GM21737 (cell line): ENCODE results near the gene ABCA8.

Experiments used
- ATAC-seq: cut with Tn5 transposase; IDR thresholded peaks from one replicate; pipeline ENCODE4 v1.9.1; 2021; ENCODE audit warnings: mild to moderate bottlenecking, moderate library complexity; ENCODE audit not compliant: unreplicated experiment

Gene ABCA8

DNA sequence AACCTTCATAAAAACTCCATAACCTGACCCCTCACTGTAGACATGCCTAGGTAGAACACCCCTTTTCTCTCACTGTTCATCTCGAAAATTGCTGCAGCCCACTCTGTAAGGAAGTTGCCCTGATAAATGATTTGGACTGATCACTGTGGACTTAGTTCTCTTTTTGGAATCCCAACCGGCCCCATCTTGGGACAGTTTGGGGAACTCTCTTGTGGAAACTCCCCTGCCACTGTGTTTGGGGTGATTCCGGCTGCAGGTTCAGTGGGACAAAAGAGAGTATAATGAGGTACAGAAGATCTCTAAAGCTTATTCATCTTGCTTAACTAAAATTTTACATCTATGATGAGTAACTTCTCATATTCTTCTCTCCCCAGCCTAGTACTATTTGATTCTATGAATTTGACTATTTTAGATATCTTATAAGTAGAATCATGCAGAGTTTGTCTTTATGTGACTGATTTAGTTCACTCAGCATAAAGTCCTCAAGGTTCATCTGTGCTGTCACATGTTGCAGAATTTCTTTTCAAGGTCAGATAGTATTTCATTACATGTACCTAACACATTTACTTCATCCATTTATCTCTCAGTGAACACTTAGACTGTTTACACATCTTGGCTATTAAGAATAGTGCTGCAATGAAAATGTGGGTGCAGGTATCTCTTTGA, 84.9 kb downstream of the ABCA8 start:
- no peak for ATAC-seq

DNA sequence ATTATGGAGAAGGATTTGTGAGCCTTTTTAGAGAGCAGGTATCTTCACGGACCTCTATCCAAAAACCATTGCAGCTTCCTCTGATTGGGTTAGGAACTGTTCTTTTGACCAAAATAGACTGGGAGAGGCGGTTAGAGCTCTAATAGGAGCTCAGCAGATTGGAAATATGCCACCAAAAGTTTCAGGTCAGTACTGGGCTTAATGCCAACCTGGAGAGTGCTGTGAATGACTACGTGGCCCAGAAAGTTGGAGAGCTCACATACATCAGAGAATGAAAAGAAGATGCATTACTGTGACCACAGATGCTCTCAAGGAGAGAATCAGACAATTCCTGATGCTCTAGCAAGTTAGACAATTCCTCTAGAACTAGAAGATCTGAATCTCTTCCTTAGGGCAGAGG, 86.5 kb downstream of the ABCA8 start:
- ATAC-seq: no peak

DNA sequence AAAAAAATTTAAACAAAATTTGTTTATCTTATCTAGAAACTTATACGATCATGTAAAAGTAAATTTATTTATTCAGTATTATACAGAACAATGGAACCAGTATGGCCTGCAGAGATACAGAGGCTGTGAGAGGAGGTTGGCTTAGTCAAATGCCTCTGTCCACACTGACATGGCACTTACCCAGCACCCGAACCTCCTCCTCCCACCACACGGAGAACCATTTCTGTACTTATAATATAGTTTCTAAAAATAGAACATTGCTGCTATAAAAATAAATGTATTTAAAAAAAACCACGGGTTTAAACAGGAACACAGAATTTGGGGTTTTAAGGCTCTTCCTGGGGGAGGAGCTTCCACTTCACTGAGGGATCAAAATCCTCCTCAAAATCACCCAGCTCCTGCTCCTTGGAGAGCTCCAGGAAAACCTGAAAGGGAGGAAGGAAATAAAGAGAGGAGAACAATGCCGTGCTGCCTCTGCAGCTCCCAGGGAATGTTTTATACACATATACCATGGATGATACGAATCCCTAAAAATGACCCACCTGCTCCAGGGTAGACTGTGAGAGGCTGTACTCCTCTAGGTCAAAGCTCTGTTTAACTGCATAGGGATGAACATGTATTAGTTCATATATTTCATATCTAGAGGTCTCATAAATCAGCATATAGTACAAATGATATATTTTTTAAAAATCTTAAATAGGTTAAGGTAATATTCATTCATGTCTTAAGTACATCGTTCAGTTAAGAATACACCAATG, 87.3 kb downstream of the ABCA8 start:
- no peak for ATAC-seq

DNA sequence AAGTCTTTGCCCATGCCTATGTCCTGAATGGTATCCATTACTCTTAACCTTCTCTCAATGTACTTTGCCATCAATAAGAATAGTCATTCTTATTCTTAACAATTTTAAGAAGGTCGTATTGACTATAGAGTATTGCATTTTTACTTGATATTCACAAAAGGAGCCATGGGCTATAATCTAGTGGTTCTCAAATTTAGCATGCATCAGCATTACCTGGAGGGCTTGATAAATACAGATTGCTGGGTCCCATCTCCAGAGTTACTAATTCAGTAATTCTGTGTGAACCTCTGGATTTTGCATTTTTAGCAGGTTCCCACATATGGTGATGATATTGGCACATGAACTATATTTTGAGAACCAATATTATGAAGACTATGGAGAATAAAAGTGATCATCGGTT, 89.6 kb downstream of the ABCA8 start:
- ATAC-seq: no peak

DNA sequence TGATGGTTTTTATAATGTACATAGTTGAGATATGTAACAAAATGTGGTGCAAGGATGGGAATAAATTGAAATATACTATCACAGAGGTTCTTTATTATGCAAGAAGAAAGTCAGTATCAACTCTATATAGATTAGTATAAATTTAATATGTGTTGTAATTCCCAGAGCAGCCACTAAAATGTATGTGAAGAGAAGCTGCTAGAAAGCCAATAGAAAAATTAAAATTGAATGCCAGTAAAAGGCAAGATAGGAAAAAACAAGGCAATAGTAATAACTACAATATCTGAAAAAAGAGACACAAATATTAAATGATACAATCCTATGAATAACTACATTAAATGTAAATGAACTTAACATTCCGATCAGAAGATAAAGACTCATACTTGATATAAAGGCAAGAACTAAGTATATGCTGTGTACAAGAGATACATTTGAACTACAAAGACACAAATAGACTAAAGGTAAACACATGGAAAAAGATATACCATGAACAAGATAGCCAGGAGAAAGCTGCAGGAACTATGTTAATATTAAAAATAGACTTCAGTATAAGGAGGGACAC, 92.0 kb downstream of the ABCA8 start:
- ATAC-seq: no peak

DNA sequence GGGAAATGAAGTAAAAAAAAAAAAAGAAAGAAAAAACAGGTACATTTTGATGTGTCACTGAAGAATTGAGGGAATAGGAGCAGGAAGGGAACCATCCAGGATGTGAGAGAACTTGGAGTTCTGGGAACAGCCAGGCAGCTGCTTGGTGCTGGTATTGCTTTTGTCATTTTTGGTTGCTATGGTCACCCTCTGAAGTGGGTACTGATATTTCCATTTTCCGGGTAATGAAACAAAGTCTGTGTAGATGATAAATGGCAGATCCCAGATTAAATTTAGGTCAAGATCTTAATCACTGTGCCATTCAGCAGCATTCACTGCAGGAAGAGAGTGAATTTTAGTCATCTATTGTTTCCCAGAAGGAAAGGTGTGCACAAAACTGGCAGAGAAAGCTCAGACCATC, 93.6 kb downstream of the ABCA8 start:
- no peak for ATAC-seq

DNA sequence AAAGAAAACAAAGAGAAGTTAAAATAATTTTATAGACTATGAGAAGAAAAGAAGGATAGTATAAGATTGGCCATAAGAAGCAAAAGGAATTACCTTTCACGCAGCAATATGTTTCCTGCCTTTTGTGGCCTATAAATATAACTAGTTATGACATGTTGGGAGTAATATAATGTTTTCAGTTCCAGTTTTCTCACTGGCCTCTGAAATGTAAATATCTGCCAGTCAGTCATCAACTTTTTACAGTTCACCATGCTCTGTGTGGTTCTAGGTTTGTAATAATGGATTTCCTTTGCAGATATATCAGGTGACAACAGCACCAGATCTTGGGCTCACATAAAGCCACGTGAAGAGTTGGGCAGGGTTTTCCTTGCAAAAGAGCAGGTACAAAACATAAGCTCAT, 94.3 kb downstream of the ABCA8 start:
- ATAC-seq: no peak

DNA sequence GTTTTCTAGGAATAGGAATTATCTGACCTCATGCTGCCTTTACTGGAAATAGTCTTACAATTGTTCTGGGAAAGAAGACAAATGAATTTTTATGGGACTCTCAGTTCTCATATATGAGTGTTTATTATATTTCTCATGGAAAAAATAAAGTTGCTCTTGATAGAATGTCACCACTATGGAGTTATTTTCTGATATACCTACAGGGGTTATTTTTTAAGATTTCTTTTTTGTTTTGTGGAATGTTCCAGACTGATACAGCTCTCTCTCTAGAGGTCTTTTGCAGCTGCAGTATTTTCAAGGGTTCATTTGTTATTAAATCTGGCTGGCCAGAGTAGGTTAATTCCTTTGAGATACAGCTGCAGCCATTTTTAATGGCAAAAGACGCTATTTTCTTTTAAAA, 100.7 kb downstream of the ABCA8 start:
- no peak for ATAC-seq

DNA sequence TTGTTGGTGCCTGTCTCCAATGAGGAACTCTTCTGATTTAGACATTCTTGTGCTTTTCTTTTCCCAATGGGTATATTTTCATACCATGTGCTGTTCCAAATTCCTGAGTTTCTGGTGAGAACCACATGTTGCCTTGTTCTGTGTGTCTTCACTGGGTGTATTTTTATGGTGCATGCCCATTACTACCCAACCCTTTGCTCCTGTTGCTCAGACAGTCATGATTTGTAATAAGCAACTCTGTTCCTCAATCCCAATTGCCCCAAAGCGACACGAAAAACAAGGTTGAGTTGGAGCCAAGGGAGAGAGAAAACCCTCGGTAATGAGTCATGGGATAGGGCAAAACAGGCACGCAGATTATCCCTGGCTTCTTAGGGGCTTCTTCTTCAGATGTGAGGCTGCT, 101.8 kb downstream of the ABCA8 start:
- no peak for ATAC-seq

DNA sequence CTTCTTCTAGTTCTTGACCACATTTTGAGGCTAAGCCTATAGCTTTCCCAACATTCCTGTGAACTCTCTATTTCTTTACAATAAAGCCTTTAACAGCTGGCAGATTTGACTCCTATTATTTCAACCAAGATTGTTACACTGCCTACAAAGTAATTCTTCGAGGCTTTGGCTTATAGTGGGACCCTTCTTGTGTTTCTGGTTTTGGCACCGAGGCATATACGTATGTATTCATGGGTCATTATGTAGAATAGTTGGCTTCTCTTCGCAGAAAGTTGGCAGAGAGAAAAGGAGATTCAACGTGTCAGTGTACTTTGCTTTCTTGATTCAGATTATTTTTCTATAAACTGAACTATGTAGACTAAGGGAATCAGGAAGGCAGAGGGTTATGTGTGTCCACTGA, 102.2 kb downstream of the ABCA8 start:
- no peak for ATAC-seq

DNA sequence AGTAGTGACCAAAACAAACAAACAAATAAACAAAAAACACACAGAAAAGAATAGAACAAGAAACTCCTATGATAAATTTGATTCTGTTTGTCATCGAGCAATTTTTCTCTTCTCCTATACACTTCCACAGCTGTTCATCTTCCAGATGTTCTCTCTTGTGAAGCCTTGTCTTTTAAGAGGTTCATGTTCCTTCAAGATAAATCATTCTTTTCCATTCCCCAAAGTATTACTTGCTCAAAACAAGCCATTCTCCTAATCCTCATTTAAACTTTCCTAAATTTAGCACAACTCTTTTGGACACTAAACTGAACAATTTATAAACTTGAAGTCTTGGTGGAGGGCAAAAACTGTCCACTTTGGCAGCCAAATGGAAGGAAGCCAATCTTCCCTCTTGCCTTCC, 103.3 kb downstream of the ABCA8 start:
- no peak for ATAC-seq

DNA sequence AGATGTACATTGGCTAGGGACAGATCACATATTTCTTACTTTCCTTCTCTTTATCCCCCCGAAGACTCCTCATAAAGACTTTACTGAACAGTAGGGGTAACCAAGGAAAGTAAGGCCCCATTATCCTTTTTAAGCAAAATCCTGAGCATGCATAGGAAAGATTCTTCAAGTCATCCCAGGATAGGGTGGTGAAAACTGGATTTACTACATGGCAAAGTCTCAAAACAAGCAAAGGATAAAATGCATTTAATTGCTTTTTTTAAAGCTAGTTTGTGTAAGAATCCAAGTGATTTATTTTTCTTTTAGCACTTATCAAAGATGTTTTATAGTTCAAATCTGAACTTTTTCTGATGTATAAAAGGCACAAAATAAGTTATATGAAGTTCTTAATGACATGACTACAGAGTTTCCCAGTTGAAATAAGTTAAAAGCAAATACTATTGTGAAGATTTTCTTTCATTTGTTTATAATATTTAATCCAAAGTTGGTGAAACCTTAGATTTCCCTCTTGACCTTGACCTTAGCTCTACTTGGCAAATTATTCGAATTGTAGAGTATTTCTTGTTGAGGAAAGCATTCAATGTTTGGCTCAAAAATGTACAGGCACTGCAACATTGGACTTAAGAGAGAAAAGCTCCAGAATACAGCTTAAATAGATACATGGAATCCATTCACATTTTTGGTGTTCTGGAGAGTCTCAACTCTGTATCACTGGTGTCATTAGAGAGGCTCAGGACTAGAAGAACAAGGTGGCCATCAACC, 104.3 kb downstream of the ABCA8 start:
- ATAC-seq: no peak

DNA sequence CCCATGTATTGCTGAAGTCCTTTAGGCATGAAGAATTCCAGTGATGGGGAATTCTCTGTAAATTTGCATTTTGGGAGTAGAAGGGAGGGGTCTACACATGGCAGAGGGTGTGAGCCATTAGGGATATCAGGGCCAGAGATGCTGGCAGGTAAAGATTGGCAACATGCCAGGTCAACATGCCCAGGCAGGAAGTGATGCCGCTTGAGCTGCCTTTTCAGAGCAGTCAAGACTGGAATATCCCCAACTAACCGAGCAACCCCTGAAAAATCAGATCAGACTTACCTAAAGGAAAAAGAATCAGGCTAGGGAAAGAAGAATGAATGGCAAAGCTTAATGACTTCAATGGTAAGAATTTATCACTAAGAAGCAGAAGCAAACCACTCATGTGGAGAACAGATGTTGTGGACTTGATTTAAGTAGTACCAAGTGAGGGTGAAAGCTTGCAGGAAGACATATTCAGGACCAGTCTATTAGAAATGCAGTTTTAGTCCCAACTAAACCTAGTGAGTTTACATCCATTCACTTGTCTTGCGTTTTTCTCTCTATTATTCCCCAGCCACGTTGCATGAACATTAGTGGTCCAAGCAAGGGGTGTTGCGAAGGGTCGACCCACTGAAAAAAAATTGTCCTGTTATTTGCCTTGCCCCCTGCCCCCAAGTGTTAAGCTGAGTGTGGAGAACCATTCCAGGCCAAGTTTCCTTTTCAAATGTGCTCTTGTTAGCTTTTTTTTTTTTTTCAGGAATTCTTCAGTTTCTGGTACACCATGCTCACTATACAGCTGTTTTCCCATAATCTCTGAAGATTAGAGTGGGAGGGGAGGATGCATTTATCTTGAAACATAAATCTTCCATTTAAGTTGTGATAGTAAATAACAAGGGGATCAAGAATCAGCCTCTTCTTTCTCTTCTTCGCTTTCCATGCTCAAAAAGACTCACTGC, 105.2 kb downstream of the ABCA8 start:
- ATAC-seq: no peak

DNA sequence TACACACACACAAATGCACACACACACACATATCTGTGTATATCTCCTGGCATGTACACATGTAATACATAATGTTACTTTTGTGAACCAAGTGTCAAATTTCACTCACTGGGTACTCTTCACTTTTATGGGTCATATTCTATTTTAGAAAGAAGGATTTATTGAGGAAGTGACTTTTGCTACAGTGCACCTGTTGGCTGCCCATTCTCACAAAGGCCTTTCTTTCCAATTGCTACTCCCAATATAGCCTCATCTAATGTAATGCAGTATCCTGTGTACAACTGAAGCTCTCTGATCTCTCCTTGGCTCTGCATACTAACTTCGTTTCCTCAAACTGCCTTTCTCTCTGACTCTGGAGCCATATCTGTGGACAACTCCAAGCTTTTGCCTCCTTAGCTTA, 107.5 kb downstream of the ABCA8 start:
- no peak for ATAC-seq

DNA sequence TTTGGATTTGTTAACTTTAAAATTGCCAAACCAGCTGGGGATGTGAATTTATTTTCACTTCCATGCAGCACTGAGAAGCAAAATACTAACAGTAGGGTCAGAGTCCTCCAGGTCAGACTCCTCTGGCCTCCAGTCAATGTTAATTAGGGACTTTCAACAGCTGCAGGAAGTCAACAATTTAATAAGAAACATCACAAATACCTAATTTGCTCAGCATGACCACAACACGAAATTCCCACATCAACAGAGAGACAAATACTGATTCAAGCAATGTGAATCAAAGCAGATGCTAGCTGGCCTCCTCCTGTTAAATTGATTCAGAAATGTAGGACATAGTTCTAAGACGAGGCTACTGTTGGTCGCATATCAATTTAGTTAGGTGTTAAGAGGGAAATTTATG, 111.7 kb downstream of the ABCA8 start:
- no peak for ATAC-seq

DNA sequence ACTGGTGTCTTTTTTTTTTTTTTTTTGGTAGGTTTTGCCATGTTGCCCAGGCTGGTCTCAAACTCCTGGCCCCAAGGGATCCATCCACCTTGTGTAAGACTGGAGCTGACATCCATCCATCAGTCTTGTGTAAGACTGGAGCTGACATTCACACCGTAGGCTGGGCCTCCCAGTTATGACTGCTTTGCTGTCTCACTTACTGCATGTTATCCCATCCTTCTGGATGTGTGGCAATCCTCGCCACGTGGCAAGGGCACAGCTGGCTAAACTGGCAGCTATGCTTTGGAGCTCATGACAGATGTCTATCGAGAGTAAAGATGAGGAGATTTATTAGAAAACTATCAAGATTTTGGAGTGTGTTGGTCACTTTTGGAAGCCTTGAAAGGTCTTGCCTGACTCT, 115.1 kb downstream of the ABCA8 start:
- ATAC-seq: no peak

DNA sequence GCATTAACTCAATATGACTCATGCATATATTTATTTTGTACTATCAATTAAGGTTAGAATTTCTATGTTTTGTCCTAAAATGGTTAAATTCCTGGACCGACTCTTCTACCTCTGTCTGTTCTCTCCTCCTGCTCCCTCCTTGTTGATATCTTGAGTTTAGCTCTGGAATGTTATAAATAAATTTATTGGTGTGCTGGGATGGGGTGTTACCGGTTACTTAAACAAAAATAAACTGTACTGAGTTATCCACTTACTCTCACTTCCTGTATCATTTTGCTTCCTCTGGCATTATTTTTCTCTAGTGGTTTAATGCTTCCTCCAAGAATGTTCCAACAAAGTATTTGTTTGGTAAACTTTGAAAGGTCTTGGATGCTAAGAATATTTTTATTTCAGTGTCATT, 120.1 kb downstream of the ABCA8 start:
- no peak for ATAC-seq

DNA sequence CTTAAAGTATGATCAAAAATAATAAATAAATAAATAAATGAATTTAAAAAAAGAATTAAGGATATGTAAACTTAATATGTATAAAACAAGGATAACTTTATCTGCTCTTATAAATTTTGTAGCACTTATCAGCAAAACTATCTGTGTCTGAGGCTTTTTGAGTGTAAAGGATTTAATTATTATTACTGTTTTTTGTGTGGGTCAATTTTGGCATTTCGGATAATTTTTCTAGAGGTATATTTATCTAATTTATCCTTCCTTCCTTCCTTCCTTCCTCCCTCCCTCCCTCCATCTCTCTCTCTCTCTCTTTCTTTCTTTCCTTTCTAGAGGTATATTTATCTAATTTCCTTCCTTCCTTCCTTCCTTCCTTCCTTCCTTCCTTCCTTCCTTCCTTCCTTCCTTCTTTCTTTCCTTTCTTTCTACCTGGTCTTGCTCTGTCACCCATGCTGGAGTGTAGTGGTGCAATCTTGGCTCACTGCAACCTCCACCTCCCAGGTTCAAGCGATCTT, 120.8 kb downstream of the ABCA8 start:
- ATAC-seq: no peak

DNA sequence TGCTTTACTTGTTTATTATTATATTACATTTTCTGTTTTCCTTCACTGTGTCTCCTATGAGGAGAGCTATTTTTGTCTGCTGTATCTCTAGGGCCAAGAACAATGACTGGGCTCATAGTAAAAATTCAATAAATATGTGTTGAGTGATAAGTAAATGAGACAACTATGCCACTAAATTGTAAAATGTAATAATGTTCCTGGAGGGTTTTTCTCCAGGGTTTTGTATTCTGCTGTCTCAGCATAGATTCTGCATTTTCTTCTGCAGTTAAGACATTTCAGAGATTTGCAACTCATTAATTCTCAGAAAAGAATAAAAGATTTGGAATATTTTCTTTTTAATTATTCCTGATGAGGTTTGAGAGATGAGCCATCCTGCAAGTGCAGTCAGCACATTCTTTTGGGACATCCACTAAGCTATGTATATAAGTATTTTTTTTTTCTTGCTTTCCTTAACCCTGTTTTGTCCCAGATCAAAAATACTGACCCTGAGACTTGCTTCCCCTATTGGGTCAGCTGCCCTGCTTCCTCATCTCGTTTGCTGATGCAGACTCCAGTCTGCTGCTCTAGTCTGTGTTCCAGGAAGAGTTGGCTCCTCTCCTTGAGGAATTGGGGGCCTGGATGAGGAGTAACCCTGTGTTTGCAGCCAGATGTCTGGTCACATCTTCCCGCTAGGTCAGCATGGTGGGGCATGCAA, 122.9 kb downstream of the ABCA8 start:
- ATAC-seq: no peak

DNA sequence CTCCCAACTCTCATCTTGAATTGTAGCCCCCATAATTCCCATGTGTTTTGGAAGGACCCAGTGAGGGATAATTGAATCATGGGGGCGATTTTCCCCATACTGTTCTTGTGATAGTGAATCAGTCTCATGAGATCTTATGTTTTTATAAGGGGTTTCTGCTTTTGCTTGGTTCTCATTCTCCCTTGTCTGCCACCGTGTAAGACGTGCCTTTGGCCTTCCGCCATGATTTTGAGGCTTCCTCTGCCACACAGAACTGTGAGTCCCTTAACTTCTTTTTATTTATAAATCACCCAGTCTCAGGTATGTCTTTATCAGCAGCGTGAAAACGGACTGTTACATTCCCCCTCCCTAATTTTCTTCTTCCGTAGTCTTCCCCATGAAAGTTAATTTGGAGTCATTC, 124.0 kb downstream of the ABCA8 start:
- no peak for ATAC-seq
